Left ventricle myocardium superior (tissue), 1 donor: ENCODE data around the gene KCTD7. TPM values are rescaled to one million over a fixed set of nuclear protein-coding genes. Genes with fewer than 3 reads are reported as not detected.
"Not testable (repeated sequence)": the region's sequence is repeated elsewhere in the genome, so short reads cannot be mapped to it uniquely, and the experiment has no call there.

Experiments
- ATAC-seq: fragments of 200-7000 bp; cut with Tn5 transposase; one replicate; pipeline ENCODE4 v1.9.1; 2020; ENCODE audit warnings: mild to moderate bottlenecking, moderate library complexity
- DNase-seq: peaks from one replicate; pipeline ENCODE4 v3.0.0-alpha.2; 2020
- intact Hi-C: fragments of 100-400 bp; cut with micrococcal nuclease; formaldehyde crosslinking; loops from one replicate; pipeline ENCODE4 v1.11.0; 2022
- total RNA-seq: library from RNA; stranded (reverse); fragmentation: NEBNext Ultra II Directional; extraction: Animal tissue kit (Norgen Biotek cat#: 25700); gene quantifications from one replicate; pipeline ENCODE4 v1.2.1, GENCODE V29; 2021
- donor health status: DM: no; HTN: yes; CAD: no; lungs with severe emphysema.

KCTD7 gene
- total RNA-seq, 1 donor from 2014 or later: 8.0 TPM

- DNase-seq, intact Hi-C loops, ATAC-seq: not testable (repeated sequence)
Observed at GRCh38 chr7:66671486-66671885, 42.8 kb downstream of the KCTD7 start.

GRCh38 chr7:66672432-66673123 is 43.9 kb downstream of the KCTD7 start:
- ATAC-seq: peak; percentile 43
- intact Hi-C loops, DNase-seq: not testable (repeated sequence)

DNA sequence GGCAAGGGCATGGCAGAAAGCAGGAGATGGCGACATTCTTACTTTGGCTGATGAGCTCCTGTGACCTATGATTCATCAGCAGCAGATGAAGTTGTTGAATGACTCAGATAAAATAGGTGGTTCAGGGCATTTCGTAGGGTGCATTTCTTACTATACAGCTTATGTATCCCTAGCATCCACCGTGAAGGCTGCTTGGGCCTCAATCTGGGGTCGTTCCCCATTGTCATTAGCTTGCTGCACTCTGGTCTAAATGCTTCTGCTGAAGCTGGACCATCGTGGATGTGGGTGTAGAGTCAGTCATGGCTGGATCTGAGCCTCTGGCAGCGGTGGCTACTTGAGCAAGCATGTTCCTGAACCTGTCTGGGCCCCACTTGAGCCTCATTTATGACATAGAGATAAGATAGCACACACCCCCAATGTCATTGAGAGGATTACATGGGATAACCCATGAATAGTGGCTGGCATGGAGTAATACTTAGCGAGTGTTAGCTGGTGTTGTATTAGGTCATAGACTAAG is 44.5 kb downstream of the KCTD7 start:
- intact Hi-C loops, DNase-seq: not testable (repeated sequence)
- ATAC-seq: peak; percentile 48

GRCh38 chr7:66679633-66680244 is 51.1 kb downstream of the KCTD7 start:
- no peak for ATAC-seq
- intact Hi-C loops: no loop called here
- no peak for DNase-seq

DNA sequence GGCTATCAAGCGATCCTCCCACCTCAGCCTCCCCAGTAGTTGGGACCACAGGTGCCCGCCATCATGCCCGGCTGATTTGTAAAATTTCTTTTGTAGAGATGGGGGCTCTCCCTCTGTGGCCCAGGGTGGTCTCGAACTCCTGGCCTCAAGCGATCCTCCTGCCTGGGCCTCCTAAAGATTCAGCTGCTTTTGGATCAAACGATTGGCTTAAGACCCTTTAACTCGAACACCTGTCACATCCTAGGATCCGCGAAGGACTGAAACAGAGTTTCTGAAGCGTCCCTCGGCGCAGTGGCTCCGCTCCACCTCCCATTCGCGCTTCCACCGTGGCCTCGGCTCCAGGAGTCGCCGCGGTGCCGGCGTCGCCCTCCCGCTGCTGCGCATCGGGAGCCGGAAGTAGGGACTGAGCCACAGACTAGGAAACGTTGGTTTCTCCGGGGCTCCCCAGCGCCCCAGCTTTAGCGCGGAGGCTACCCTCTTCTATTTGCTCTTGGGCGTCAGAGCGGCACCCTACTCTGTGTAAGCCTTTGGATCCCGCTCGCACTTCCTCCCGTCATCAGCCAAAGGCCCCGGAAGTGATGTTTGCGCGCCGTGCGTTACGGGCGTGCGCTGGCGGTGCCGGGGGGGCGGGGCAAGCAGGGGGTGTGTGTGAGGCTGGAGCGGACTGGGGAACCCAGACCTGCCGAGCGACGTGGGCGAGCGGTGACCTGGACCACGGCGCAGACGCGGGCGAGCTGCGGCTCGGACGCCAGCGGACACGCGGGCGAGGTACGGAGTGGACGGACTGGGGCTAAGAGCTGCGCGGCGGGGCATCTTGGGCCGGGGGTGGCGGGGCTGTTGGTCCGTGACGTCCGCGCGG is 53.0 kb downstream of the KCTD7 start:
- peak; percentile 98 for DNase-seq
- intact Hi-C loops: no loop called here
- peak; percentile 99 for ATAC-seq

DNA sequence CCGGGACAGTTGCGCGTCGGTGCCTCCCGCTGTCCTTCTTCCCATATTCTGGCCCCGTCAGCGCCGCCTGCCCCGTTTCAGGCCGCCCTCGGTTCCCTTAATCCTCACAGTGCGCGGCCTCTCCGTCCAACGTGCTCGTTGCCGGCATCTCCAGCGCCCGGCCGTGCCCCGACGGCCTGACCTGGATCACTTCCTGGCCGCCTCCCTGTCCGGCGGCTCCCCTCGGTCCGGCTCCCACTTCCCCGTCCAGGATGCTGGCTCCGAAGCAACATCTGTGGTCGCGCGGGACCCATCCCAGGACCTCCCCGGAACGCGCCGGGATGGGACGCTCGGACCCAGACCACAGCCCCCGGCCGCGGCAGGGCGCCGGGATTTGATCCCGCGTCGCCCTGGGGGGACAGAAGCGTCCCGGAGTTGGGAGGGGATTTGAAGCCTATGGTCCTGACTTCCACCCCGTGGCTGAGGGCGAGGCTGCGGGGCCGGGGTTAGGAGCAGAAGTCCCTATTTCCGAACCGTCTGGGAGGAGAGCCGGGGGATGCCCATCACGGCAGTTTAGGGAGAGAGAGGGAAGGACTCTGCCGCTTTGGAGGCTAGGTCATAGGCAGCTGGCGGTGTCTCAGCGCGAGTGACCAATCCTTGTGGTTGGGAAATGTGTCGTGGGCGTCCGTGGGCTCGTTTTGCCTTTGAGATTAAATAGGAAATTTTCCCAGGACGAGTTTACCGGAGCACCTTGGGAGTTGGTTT is 53.8 kb downstream of the KCTD7 start:
- intact Hi-C loops: no loop called here

GRCh38 chr7:66683094-66683769 is 54.6 kb downstream of the KCTD7 start:
- DNase-seq, ATAC-seq, intact Hi-C loops: not testable (repeated sequence)

More for the DNA sequence above, 53.8 kb downstream of the KCTD7 start:
- ATAC-seq (peak; percentile 33), DNase-seq (no peak)

DNA sequence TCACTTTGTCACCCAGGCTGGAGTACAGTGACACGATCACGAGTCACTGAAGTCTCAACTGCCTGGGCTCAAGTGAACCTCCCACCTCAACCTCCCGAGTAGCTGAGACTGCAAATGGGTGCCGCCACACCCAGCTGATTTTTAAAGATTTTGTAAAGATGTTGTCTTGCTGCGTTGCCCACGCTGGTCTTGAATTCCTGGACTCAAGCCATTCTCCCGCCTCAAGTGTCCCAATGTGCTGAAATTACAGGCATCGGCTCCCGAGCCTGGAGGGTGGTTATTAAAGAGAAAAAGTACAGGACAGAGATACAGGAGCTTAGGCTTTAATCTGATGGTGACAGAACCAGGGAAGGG is 55.1 kb downstream of the KCTD7 start:
- DNase-seq: no peak
- intact Hi-C loops: no loop called here
- ATAC-seq: no peak

GRCh38 chr7:66685663-66686062 is 57.0 kb downstream of the KCTD7 start:
- intact Hi-C loops, DNase-seq, ATAC-seq: not testable (repeated sequence)

GRCh38 chr7:66687186-66687585 is 58.5 kb downstream of the KCTD7 start:
- ATAC-seq: no peak
- intact Hi-C loops: no loop called here
- no peak for DNase-seq

DNA sequence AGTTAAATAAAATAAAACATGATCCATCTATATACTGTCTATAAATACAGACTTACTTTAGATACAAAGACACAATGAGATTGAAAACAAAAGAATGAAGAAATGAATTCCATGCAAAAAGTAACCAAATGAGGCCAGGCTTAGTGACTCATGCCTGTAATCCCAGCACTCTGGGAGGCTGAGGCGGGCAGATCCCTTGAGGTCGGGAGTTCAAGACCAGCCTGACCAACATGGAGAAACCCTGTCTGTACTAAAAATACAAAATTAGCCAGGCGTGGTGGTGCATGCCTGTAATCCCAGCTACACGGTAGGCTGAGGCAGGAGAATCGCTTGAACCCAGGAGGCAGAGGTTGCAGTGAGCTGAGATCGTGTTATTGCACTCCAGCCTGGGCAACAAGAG is 59.0 kb downstream of the KCTD7 start:
- intact Hi-C loops, DNase-seq, ATAC-seq: not testable (repeated sequence)

- ATAC-seq: no peak
- intact Hi-C loops: no loop called here
- DNase-seq: no peak
Observed at GRCh38 chr7:66689081-66689480, 60.4 kb downstream of the KCTD7 start.

- intact Hi-C loops: no loop called here
- no peak for DNase-seq
- no peak for ATAC-seq
Observed at GRCh38 chr7:66693331-66693730, 64.7 kb downstream of the KCTD7 start.

Other genes starting within 250 kb of the KCTD7 start
- 17.6 TPM for gene RABGEF1, start 111.9 kb downstream of the KCTD7 start, total RNA-seq